Subcutaneous abdominal adipose tissue (tissue), 5 donors: Measurements from ENCODE around the gene VSIR.

Experiments
- H3K27ac ChIP-seq: one replicate; pipeline ENCODE4 v1.7.0; 2013; ENCODE audit warnings: low read depth, mild to moderate bottlenecking, inconsistent platforms, low read length, moderate library complexity
- H3K27me3 ChIP-seq, 5 donors: one replicate each; pipeline ENCODE4 v1.7.0; 2013; ENCODE audit warnings: low read length in 5 of 5, inconsistent platforms in 1 of 5; ENCODE audit not compliant: control insufficient read depth in 5 of 5, insufficient read depth in 4 of 5
- H3K36me3 ChIP-seq, 5 donors: one replicate each; pipeline ENCODE4 v1.7.0; 2013; ENCODE audit warnings: low read length in 5 of 5; ENCODE audit not compliant: control insufficient read depth in 5 of 5, insufficient read depth in 5 of 5
- H3K4me1 ChIP-seq, 5 donors: one replicate each; pipeline ENCODE4 v1.7.0; 2013; ENCODE audit warnings: low read length in 5 of 5, mild to moderate bottlenecking in 3 of 5, moderate library complexity in 1 of 5; ENCODE audit not compliant: control insufficient read depth in 5 of 5, insufficient read depth in 5 of 5
- H3K4me3 ChIP-seq, 5 donors: one replicate each; pipeline ENCODE4 v1.7.0; 2013; ENCODE audit warnings: low read length in 5 of 5, low read depth in 1 of 5
- H3K9ac ChIP-seq, 5 donors: one replicate each; pipeline ENCODE4 v1.7.0; 2013; ENCODE audit warnings: low read length in 5 of 5, mild to moderate bottlenecking in 4 of 5, moderate library complexity in 3 of 5
- H3K9me3 ChIP-seq, 5 donors: one replicate each; pipeline ENCODE4 v1.7.0; 2013; ENCODE audit warnings: low read length in 5 of 5; ENCODE audit not compliant: control insufficient read depth in 5 of 5
- donor health status: healthy.
- donor health status: healthy.
- donor health status: healthy.
- donor health status: healthy.
- donor health status: healthy.

VSIR gene

DNA sequence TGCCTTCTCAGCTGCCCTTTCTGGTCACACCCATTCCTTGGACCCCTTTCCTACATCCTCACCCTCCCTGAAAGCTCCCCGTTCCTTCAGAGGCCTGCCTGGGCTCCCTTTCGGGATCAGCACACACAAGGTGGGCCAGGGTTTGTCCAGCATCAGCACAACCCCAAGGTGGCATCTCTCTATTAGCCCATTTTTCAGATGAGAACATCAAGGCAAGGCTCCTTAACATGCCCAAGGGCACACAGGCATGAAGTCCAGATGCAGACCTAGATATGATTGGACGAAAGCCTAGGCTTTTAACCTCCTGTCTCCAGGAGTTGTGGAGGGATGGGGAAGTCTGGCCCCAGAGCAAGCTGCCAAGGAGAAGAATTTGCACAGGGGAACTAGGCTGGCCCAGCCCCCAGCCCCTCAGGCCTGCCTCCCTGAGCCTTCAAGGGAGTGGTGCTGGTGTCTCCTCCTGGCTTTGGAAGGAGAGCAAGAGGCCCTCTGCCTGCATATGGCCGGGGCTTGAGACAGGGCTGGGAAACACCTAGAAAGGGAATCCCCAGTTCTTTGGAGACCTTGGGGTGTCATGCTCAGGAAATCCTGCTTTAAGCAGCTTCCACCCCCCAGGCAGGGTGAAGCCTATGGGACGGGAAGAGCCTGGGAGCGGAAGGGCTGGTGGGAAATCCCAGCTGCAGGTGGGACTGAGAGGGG lies 9.0 kb upstream of the VSIR start:
- H3K27ac ChIP-seq, result no peak overlapping the region
- H3K27me3 ChIP-seq, result no peaks in the 10 kb centered on the region
- no peak overlapping the region for H3K9ac ChIP-seq

DNA sequence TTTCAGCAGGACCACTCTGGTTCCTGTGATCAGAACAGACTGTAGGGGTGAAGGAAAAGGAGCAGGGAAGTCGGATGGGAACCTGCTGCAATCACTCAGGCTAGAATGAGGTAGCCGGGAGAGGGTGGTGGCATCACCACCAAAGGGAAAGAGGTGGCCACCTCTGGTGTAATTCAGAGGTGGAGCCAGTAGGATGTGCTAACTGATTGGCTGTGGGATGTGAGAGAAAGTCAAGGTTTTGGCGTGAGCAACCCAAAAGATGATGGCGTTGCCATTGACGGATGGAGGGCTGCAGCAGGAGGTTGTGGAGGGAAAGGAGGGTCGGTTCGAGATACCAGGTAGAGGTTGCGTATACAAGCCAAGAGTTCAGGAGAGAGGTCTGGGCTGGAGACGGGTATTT lies 7.4 kb upstream of the VSIR start:
- H3K36me3 ChIP-seq, result no peaks in the 10 kb centered on the region
- H3K4me3 ChIP-seq, result no peak overlapping the region

More for the DNA sequence above, 9.0 kb upstream of the VSIR start:
- Histone ChIP-seq H3K36me3 (no peaks in the 10 kb centered on the region), H3K9me3 (no peaks in the 10 kb centered on the region), H3K4me1 (peaks cover 0 to 20% (median 16%) of the 10 kb centered on the region in 5 donors), H3K4me3 (no peak overlapping the region)

DNA sequence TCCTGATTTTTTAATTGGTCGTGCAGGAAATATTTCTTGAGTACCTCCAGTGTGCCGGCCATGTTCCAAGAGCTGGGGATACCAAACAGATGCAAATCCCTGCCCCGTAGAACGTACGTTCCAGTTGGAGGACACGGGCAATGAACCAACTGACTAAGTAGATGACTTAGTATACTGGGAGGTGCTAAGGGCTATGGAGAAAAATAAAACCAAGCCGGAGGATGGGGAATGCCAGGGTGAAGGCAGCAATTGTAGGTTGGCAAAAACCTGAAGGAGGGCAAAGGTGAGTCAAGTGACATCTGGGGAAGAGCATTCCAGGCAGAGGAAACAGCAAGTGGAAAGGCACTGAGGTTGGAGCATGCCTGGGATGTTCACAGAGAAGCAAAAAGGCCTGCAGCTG lies 6.8 kb upstream of the VSIR start:
- Histone ChIP-seq H3K9ac (no peak overlapping the region), H3K4me3 (no peak overlapping the region), H3K4me1 (peaks cover 0 to 36% (median 26%) of the 10 kb centered on the region in 5 donors), H3K9me3 (no peaks in the 10 kb centered on the region), H3K27ac (no peak overlapping the region), H3K36me3 (no peaks in the 10 kb centered on the region), H3K27me3 (no peaks in the 10 kb centered on the region)

More for the DNA sequence above, 7.4 kb upstream of the VSIR start:
- no peak overlapping the region for H3K9ac ChIP-seq
- no peaks in the 10 kb centered on the region for H3K27me3 ChIP-seq
- no peaks in the 10 kb centered on the region for H3K9me3 ChIP-seq
- H3K27ac ChIP-seq, result no peak overlapping the region
- H3K4me1 ChIP-seq, result peaks cover 0 to 30% (median 24%) of the 10 kb centered on the region in 5 donors

DNA sequence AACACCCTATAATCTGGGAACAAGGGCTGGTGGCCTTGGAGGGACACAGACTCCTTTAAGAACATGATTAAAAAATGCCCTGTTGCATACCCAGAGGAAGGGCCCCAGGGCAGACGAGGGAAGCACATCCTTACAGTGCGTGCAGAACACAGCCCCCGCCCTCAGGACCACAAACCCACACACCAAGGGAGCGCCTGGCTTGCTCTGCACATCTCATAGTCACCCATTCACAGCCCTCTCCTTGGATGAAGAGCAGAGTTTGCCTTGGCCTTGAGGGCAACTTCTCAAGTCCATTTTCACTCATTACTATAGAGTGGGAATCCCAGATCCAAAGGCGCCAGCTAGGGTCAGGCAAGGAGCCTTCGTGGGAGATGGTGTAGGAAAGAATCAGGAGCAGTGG lies 6.3 kb upstream of the VSIR start:
- no peaks in the 10 kb centered on the region for H3K36me3 ChIP-seq
- no peaks in the 10 kb centered on the region for H3K9me3 ChIP-seq
- H3K27ac ChIP-seq, result no peak overlapping the region
- no peaks in the 10 kb centered on the region for H3K27me3 ChIP-seq
- no peak overlapping the region for H3K9ac ChIP-seq
- H3K4me1 ChIP-seq, result peaks cover 0 to 41% (median 31%) of the 10 kb centered on the region in 5 donors
- H3K4me3 ChIP-seq, result no peak overlapping the region

DNA sequence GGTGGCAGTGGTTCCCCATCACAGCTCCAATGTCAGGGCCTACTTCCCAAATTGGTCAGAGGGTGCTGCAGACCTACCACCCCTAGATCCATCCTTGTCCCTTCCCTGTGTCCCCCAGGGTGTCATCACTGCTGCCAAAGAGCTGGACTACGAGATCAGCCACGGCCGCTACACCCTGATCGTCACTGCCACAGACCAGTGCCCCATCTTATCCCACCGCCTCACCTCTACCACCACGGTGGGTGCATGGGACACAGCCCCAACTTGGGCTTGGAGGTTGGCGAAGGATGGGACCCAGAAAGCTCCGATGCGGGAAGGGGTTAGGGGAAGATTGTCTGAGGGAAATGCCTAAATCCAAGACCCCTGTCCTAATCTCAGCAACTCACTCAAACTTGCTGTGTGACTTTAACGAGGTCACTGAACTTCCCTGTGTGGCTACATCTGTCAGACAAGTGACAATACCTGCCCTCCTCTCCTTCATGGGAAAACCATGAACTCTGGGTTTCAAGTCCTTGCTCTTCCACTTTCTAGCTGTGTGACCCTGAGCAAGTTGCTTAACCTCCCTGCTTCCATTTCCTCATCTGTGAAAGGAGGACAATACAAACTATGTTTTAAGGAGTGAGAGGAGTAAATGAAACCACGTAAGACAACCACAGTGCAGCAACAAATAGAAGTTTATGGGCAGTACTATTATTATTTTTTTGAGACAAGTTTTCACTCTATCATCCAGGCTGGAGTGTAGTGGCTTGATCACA lies 4.9 kb upstream of the VSIR start:
- Histone ChIP-seq H3K4me1 (peaks cover 2 to 46% (median 37%) of the 10 kb centered on the region in 5 donors), H3K9me3 (no peaks in the 10 kb centered on the region), H3K9ac (no peak overlapping the region), H3K27me3 (no peaks in the 10 kb centered on the region), H3K36me3 (no peaks in the 10 kb centered on the region), H3K27ac (no peak overlapping the region), H3K4me3 (no peak overlapping the region)

DNA sequence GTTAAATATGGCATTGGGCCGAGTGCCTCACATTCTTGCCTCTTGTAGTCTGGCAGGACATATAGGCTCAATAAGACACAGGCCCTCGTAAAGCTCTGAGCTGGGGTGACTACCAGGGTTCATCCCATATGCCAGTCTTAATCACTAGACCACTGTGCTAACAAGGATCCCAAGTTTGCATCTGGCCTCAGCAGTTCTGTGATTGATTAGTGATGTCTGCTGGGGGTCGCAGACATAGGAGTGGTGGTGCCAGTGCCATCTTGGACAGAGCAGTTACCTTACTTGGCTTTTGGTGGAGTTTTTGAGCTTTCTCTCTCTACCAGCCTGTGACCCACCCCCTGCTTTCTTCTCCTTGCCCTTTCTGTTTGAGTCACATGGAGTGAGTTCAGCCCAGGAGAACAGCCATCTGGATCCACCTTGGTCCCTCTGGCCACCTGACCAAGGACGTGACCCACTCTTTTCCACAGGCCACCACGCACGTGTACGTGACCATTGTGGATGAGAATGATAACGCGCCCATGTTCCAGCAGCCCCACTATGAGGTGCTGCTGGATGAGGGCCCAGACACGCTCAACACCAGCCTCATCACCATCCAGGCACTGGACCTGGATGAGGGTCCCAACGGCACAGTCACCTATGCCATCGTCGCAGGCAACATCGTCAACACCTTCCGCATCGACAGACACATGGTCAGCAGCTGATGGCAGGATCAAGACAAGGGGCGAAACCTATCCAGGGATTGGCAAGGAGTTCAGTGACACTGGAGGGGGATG lies 4.1 kb upstream of the VSIR start:
- no peaks in the 10 kb centered on the region for H3K27me3 ChIP-seq
- H3K4me1 ChIP-seq, result peaks cover 3 to 46% (median 37%) of the 10 kb centered on the region in 5 donors
- no peak overlapping the region for H3K27ac ChIP-seq
- no peaks in the 10 kb centered on the region for H3K9me3 ChIP-seq
- no peaks in the 10 kb centered on the region for H3K36me3 ChIP-seq
- H3K4me3 ChIP-seq, result no peak overlapping the region
- H3K9ac ChIP-seq, result peak overlapping the region in 1 of 5 donors; percentile 33

DNA sequence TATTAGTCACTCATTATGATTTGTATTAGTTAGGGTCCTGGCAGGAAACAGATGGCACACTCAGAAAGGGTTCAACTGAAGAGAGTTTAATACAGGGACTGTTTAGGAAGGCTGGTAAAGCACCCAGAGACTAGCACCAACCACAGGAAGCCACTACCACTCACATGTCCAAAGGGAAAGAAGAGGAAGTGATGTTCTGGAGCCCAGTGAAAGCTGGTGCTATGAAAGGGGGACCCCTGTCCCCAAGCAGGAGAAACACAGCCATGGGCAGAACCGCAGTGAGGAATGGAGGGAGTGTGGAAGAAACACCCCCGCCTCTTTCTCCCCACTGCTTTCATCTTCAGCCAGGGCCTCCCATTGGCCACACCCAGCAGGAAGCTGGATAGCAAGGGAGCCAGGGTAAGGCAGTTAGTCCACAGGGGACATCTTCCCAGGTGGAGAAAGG lies 3.2 kb upstream of the VSIR start:
- Histone ChIP-seq H3K36me3 (no peaks in the 10 kb centered on the region), H3K4me1 (peaks cover 7 to 53% (median 46%) of the 10 kb centered on the region in 5 donors), H3K9ac (no peak overlapping the region), H3K9me3 (no peaks in the 10 kb centered on the region), H3K27ac (no peak overlapping the region), H3K4me3 (no peak overlapping the region), H3K27me3 (no peaks in the 10 kb centered on the region)

DNA sequence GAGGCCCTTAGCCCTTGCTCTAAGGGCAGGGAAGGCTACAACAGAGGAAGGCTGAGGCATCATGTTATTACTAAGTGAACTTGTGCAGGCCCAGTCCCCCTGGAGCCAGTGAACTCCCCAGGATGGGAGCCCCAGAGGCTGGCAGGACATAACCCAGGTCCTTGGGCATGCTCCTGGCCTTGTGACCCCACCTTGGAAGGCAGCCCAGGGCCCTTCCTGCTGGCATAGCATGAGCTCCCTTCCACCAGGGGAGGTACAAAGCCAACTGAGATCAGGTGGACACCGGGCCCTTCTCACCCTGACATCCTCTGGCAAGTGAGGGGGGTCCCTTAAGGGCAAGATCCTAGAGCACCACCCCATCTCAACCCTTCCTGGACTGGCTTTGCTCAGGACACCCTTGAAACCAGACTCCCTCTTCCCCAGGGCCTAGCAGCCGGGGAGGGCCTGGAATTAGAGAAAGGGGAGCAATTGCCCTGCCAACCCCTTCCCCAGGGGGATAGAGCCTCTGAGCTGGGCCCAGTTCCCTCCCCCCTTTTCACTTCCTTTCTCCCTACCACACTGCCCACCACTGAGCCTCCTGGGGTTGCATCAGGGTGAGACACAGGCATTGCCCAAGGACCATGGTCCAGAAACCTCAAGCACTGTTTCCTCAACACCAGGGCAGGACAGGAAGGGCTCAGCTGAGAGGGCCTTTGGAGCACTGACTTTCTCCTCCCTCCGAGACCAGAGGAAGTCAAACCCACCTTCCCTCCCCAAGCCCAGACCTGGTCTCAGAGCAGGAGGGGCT lies 1.8 kb upstream of the VSIR start:
- Histone ChIP-seq H3K27me3 (no peaks in the 10 kb centered on the region), H3K9me3 (no peaks in the 10 kb centered on the region), H3K36me3 (peaks cover 0 to under 1% (median 0%) of the 10 kb centered on the region in 5 donors), H3K27ac (no peak overlapping the region), H3K4me1 (peaks cover 16 to 67% (median 57%) of the 10 kb centered on the region in 5 donors), H3K4me3 (peak overlapping the region in 1 of 5 donors; percentile 13), H3K9ac (no peak overlapping the region)

DNA sequence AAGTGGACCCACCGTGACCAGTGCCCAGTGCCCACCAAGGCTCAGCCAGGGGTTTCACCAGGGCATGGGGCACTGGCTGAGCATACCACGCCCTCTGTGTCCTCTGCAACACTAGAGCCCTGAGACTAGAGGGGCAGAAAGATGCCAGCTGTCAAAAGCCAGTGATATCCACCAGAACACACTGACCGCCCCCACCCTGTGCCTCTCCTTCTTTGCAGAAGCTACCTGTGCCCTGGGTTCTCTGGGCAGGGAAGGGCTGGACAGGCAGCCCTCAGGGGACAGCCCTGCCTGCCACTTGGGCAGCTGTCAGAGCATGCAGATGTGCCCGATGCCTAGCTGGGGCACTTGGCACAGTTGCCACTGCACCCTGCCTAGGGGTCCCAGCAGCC lies 494 bp downstream of the VSIR start:
- Histone ChIP-seq H3K9ac (peak overlapping the region; percentile 80 to 98 (median 83)), H3K27ac (peak overlapping the region; percentile 96), H3K4me1 (peaks cover 26 to 88% (median 76%) of the 10 kb centered on the region in 5 donors)

More for the DNA sequence above, 494 bp downstream of the VSIR start:
- Histone ChIP-seq H3K4me3 (peak overlapping the region; percentile 83 to 98 (median 86)), H3K27me3 (no peaks in the 10 kb centered on the region), H3K9me3 (no peaks in the 10 kb centered on the region), H3K36me3 (peaks cover 0 to 6% (median 4%) of the 10 kb centered on the region in 5 donors)
